Spleen (tissue), 11 donors: ENCODE results near the gene ZNF500. TPM values are rescaled to one million over a fixed set of nuclear protein-coding genes. Genes with fewer than 3 reads are reported as not detected.
A peak's percentile ranks its signal among the peaks of the same experiment; 100 is the strongest.

Experiments used
- DNase-seq: peaks from one replicate; pipeline ENCODE4 v3.0.0-alpha.2; 2020
- H3K27ac ChIP-seq, 8 donors: fragments of 200-600 bp; sonication (generic) in 7 of 8; 1 replicate in 4 of 8; 2 replicates in 4 of 8; pipeline versions ENCODE4 v1.5.0 to v1.8.0; 2016 to 2021; ENCODE audit warnings: inconsistent platforms in 4 of 8, mild to moderate bottlenecking in 4 of 8, moderate library complexity in 1 of 8
- H3K27me3 ChIP-seq, 7 donors: fragments of 200-600 bp; sonication (generic) in 6 of 7; replicated peaks in 1 of 7; 1 replicate in 4 of 7; 2 replicates in 3 of 7; pipeline versions ENCODE4 v1.5.0 to v1.8.0; 2016 to 2021; ENCODE audit warnings: inconsistent platforms in 3 of 7, mild to moderate bottlenecking in 1 of 7
- H3K36me3 ChIP-seq, 6 donors: fragments of 200-600 bp; sonication (generic) in 5 of 6; 1 replicate in 4 of 6; 2 replicates in 2 of 6; pipeline versions ENCODE4 v1.5.0 to v1.8.0; 2016 to 2021; ENCODE audit warnings: inconsistent platforms in 2 of 6
- H3K4me1 ChIP-seq, 6 donors: fragments of 200-600 bp; sonication (generic) in 5 of 6; 1 replicate in 3 of 6; 2 replicates in 3 of 6; pipeline versions ENCODE4 v1.5.0 to v1.8.0; 2016 to 2021; ENCODE audit warnings: inconsistent platforms in 3 of 6
- H3K4me3 ChIP-seq, 8 donors: fragments of 200-600 bp; sonication (generic) in 7 of 8; 1 replicate in 4 of 8; 2 replicates in 4 of 8; pipeline versions ENCODE4 v1.5.0 to v1.8.0; 2016 to 2021; ENCODE audit warnings: inconsistent platforms in 4 of 8, mild to moderate bottlenecking in 4 of 8, moderate library complexity in 2 of 8
- H3K9me3 ChIP-seq, 8 donors: fragments of 200-600 bp; sonication (generic) in 7 of 8; 1 replicate in 4 of 8; 2 replicates in 4 of 8; pipeline versions ENCODE4 v1.5.0 to v1.8.0; 2016 to 2021; ENCODE audit warnings: inconsistent platforms in 4 of 8
- CTCF ChIP-seq, 11 experiments: fragments of 200-600 bp in 7 of 11; fragments of 450-650 bp in 4 of 11; sonication (generic) in 4 of 11; IDR thresholded peaks in 8 of 11; conservative IDR thresholded peaks in 3 of 11; 1 replicate in 7 of 11; 2 replicates in 4 of 11; pipeline versions ENCODE4 v1.4.0 to v1.8.0; 2016 to 2021; ENCODE audit warnings: antibody characterized with exemption in 11 of 11, inconsistent platforms in 4 of 11, mild to moderate bottlenecking in 1 of 11
- POLR2A ChIP-seq, 3 donors: fragments of 450-650 bp; IDR thresholded peaks; one replicate each; pipeline ENCODE4 v1.5.1; 2017; ENCODE audit warnings: antibody characterized with exemption in 3 of 3, mild to moderate bottlenecking in 1 of 3
- POLR2AphosphoS5 ChIP-seq, 3 donors: sonication (generic); formaldehyde crosslinking; IDR thresholded peaks; one replicate each; pipeline ENCODE4 v1.5.1; 2017; ENCODE audit warnings: antibody characterized with exemption in 3 of 3
- WGBS, 5 donors: extraction: QIAGEN DNeasy Blood & Tissue Kit in 3 of 5; methylation state at CpG; one replicate each; pipeline versions ENCODE4 v1.1.5 to v1.1.7; 2013 to 2018; 5-methylcytosine and 5-hydroxymethylcytosine counted together
- intact Hi-C: fragments of 100-400 bp; cut with DNase I; formaldehyde crosslinking; loops from one replicate; pipeline ENCODE4 v1.15.0; 2023; ENCODE audit warnings: low total_unique reads
- polyA plus RNA-seq, 3 donors: library from polyadenylated mRNA; stranded (reverse); fragments of 200-250 nt; gene quantifications; one replicate each; pipeline ENCODE4 v1.2.1, GENCODE V29; 2013
- total RNA-seq, 7 donors: library from RNA; depleted of rRNA in 3 of 7; stranded (reverse); fragments of >200 nt in 3 of 7; fragmentation: NEBNext Ultra II Directional in 4 of 7; extraction: Animal tissue kit (Norgen Biotek cat#: 25700) in 4 of 7; gene quantifications; one replicate each; pipeline versions ENCODE4 v1.1.0 to v1.2.1, GENCODE V29; 2016 to 2021
- donor health status: healthy with polysubstance abuse.
- donor health status: DM: no; HTN: no; CAD: no; lungs with moderate emphysema.
- donor health status: DM: no; HTN: no; CAD: no.
- donor health status: Bipolar disorder and iron deficiency.
- donor health status: healthy.
- donor health status: DM: no; HTN: no; CAD: no.
- donor health status: DM: yes; HTN: yes; CAD: no.

ZNF500 gene
- total and polyA plus RNA-seq, 10 donors, result 2.5 to 32.3 (median 19.0) TPM

- no peak for TF ChIP-seq POLR2A (IDR thresholded peaks at IDR 0.05)
- no peak for TF ChIP-seq CTCF (IDR thresholded peaks at IDR 0.05 in 8 of 11, conservative IDR thresholded peaks at IDR 0.05 in 3 of 11)
- TF ChIP-seq POLR2AphosphoS5 (IDR thresholded peaks at IDR 0.05), result peak in 2 of 3 donors; percentile 26 to 35
- no peak for DNase-seq
- no peak overlapping the region for H3K4me3 ChIP-seq
- peaks cover 7 to 38% (median 28%) of the 10 kb centered on the region in 6 donors for H3K4me1 ChIP-seq
- intact Hi-C loops, result no loop called here
- peaks cover 0 to 100% (median 77%) of the 10 kb centered on the region in 6 donors for H3K36me3 ChIP-seq
- peaks cover 0 to 5% (median 0%) of the 10 kb centered on the region in 8 donors for H3K9me3 ChIP-seq
- no peaks in the 10 kb centered on the region for H3K27me3 ChIP-seq
- WGBS, 5 donors, result 88 to 96% (median 93%) methylated on average over 17 to 23 of the region's 23 CpGs
- H3K27ac ChIP-seq, result no peak overlapping the region
These were observed 6.6 kb downstream of the ZNF500 start for GRCh38 chr16:4760221-4760910.

- H3K9me3 ChIP-seq, result peaks cover 0 to 13% (median 5%) of the 10 kb centered on the region in 8 donors
- H3K27me3 ChIP-seq, result no peaks in the 10 kb centered on the region
- 94 to 99% (median 98%) methylated on average over 6 of the region's 6 CpGs for WGBS, 5 donors
- intact Hi-C loops, result no loop called here
- no peak for TF ChIP-seq POLR2AphosphoS5 (IDR thresholded peaks at IDR 0.05)
- H3K36me3 ChIP-seq, result peaks cover 4 to 100% (median 93%) of the 10 kb centered on the region in 6 donors
- DNase-seq, result no peak
- no peaks in the 10 kb centered on the region for H3K4me1 ChIP-seq
- no peak overlapping the region for H3K4me3 ChIP-seq
- H3K27ac ChIP-seq, result no peak overlapping the region
These were observed 11.3 kb downstream of the ZNF500 start for GRCh38 chr16:4755687-4756086.

GRCh38 chr16:4754865-4755264 lies 12.1 kb downstream of the ZNF500 start:
- Histone ChIP-seq H3K27me3 (no peaks in the 10 kb centered on the region), H3K4me3 (no peak overlapping the region), H3K27ac (no peak overlapping the region), H3K4me1 (no peaks in the 10 kb centered on the region), H3K9me3 (peaks cover 0 to 13% (median 5%) of the 10 kb centered on the region in 8 donors), H3K36me3 (peaks cover 4 to 100% (median 92%) of the 10 kb centered on the region in 6 donors)
- DNase-seq, result no peak
- 97 to 100% (median 99%) methylated on average over 4 of the region's 4 CpGs for WGBS, 5 donors
- intact Hi-C loops, result no loop called here
- TF ChIP-seq CTCF (IDR thresholded peaks at IDR 0.05 in 8 of 11, conservative IDR thresholded peaks at IDR 0.05 in 3 of 11) (no peak), POLR2AphosphoS5 (IDR thresholded peaks at IDR 0.05) (no peak)

GRCh38 chr16:4753227-4753626 lies 13.7 kb downstream of the ZNF500 start:
- no peaks in the 10 kb centered on the region for H3K27me3 ChIP-seq
- peaks cover 0 to 10% (median 2%) of the 10 kb centered on the region in 6 donors for H3K4me1 ChIP-seq
- TF ChIP-seq POLR2AphosphoS5 (IDR thresholded peaks at IDR 0.05) (no peak), POLR2A (IDR thresholded peaks at IDR 0.05) (no peak), CTCF (IDR thresholded peaks at IDR 0.05 in 8 of 11, conservative IDR thresholded peaks at IDR 0.05 in 3 of 11) (no peak)
- H3K36me3 ChIP-seq, result peaks cover 4 to 100% (median 80%) of the 10 kb centered on the region in 6 donors
- intact Hi-C loops, result no loop called here
- H3K4me3 ChIP-seq, result no peak overlapping the region
- 92 to 95% (median 94%) methylated on average over 11 of the region's 11 CpGs for WGBS, 5 donors
- peaks cover 0 to 13% (median 5%) of the 10 kb centered on the region in 8 donors for H3K9me3 ChIP-seq
- H3K27ac ChIP-seq, result no peak overlapping the region
- no peak for DNase-seq
